WTC11 (cell line): ENCODE data around the gene CCDC190. TPM values are rescaled to one million over a fixed set of nuclear protein-coding genes. Genes with fewer than 3 reads are reported as not detected.

Experiments
- ATAC-seq: fragments of 200-7000 bp; cut with Tn5 transposase; 2 replicates; pipeline ENCODE4 v1.10.0; 2021; ENCODE audit warnings: mild to moderate bottlenecking, moderate library complexity
- CTCF ChIA-PET: fragments of 300-600 bp; sonication (Branson Sonifier 250); formaldehyde crosslinking; loops from one replicate; lab custom pipeline; 2021; ENCODE audit warnings: antibody characterized with exemption; lab: Charles Lee
- POLR2A ChIA-PET: fragments of 350-600 bp; sonication (Branson Sonifier 250); formaldehyde crosslinking; loops from one replicate; lab custom pipeline; 2021; ENCODE audit warnings: antibody characterized with exemption; lab: Charles Lee
- DNase-seq: peaks from one replicate; pipeline ENCODE4 v3.0.0; 2021; ENCODE audit warnings: low spot score
- H3K27ac Mint-ChIP-seq: 2 replicates; pipeline ENCODE4 v1.8.0; 2021; ENCODE audit warnings: mixed read lengths
- H3K27me3 Mint-ChIP-seq: 2 replicates; pipeline ENCODE4 v1.8.0; 2021; ENCODE audit warnings: low read depth, mild to moderate bottlenecking, moderate library complexity, mixed read lengths
- H3K36me3 Mint-ChIP-seq: 2 replicates; pipeline ENCODE4 v1.8.0; 2021; ENCODE audit warnings: mixed read lengths
- H3K4me1 Mint-ChIP-seq: 2 replicates; pipeline ENCODE4 v1.8.0; 2022; ENCODE audit warnings: mixed read lengths
- H3K4me3 Mint-ChIP-seq: 2 replicates; pipeline ENCODE4 v1.8.0; 2021; ENCODE audit warnings: mild to moderate bottlenecking, moderate library complexity, mixed read lengths
- H3K9me3 Mint-ChIP-seq: 2 replicates; pipeline ENCODE4 v1.8.0; 2021; ENCODE audit warnings: mixed read lengths
- AFF4 ChIP-seq: sonication (generic); formaldehyde crosslinking; IDR thresholded peaks from 2 replicates; pipeline ENCODE4 v1.8.1; 2023; ENCODE audit warnings: mild to moderate bottlenecking, missing genetic modification reagents, borderline replicate concordance
- ARID4B ChIP-seq: sonication (generic); formaldehyde crosslinking; IDR thresholded peaks from 2 replicates; pipeline ENCODE4 v1.8.0; 2023; ENCODE audit warnings: missing genetic modification reagents, mild to moderate bottlenecking, borderline replicate concordance
- ATF3 ChIP-seq: sonication (generic); formaldehyde crosslinking; conservative IDR thresholded peaks from 2 replicates; pipeline ENCODE4 v1.8.1; 2022; ENCODE audit warnings: mild to moderate bottlenecking, missing genetic modification reagents
- ETV6 ChIP-seq: sonication (generic); formaldehyde crosslinking; IDR thresholded peaks from 2 replicates; pipeline ENCODE4 v1.8.1; 2022; ENCODE audit warnings: mild to moderate bottlenecking, missing genetic modification reagents
- FOXJ3 ChIP-seq: sonication (generic); formaldehyde crosslinking; IDR thresholded peaks from 2 replicates; pipeline ENCODE4 v1.9.0; 2021; ENCODE audit warnings: missing genetic modification reagents, mild to moderate bottlenecking, borderline replicate concordance
- GABPB1 ChIP-seq: sonication (generic); formaldehyde crosslinking; IDR thresholded peaks from 2 replicates; pipeline ENCODE4 v1.8.1; 2023; ENCODE audit warnings: mild to moderate bottlenecking, missing genetic modification reagents
- MLX ChIP-seq: sonication (generic); formaldehyde crosslinking; IDR thresholded peaks from 2 replicates; pipeline ENCODE4 v1.8.1; 2023; ENCODE audit warnings: mild to moderate bottlenecking, missing genetic modification reagents, moderate library complexity
- NFE2L1 ChIP-seq: sonication (generic); formaldehyde crosslinking; IDR thresholded peaks from 2 replicates; pipeline ENCODE4 v1.8.1; 2023; ENCODE audit warnings: missing genetic modification reagents
- OVOL2 ChIP-seq: fragments of 250-450 bp; sonication (Bioruptor Pico); IDR thresholded peaks from 2 replicates; pipeline ENCODE4 v1.9.0; 2021; ENCODE audit warnings: mild to moderate bottlenecking, borderline replicate concordance
- TEAD1 ChIP-seq: sonication (generic); formaldehyde crosslinking; IDR thresholded peaks from 2 replicates; pipeline ENCODE4 v1.8.0; 2022; ENCODE audit warnings: mild to moderate bottlenecking, missing genetic modification reagents
- ZBTB43 ChIP-seq: sonication (generic); formaldehyde crosslinking; IDR thresholded peaks from 2 replicates; pipeline ENCODE4 v1.8.1; 2023; ENCODE audit warnings: mild to moderate bottlenecking, missing genetic modification reagents
- ZNF138 ChIP-seq: sonication (generic); formaldehyde crosslinking; conservative IDR thresholded peaks from 2 replicates; pipeline ENCODE4 v1.8.1; 2022; ENCODE audit warnings: mild to moderate bottlenecking, moderate library complexity, missing genetic modification reagents
- total RNA-seq: library from RNA; stranded (reverse); gene quantifications from 3 replicates; pipeline ENCODE4 v1.2.3, GENCODE V29; 2021

Gene CCDC190
- total RNA-seq, 1 experiment from 2014 or later: not detected

- Mint-ChIP-seq H3K36me3 (no peaks in the 10 kb centered on the region), H3K4me3 (no peak overlapping the region), H3K4me1 (peaks cover 8% of the 10 kb centered on the region; the same call in 1 of the 2 replicates), H3K9me3 (peaks cover under 1% of the 10 kb centered on the region), H3K27ac (no peak overlapping the region), H3K27me3 (no peaks in the 10 kb centered on the region)
- ChIA-PET POLR2A (no interaction called here), CTCF (interaction anchor here (1.3 to 2.0 kb wide), 2 partner anchors 27 to 164 kb away, joined by 4 to 5 read pairs; partner anchors contain the start of gene RGS4)
- DNase-seq (no peak), ATAC-seq (peak; percentile 26; the same call in 1 of the 2 replicates)
- TF ChIP-seq TEAD1 (no peak), ARID4B (CRISPR knock-in tag) (no peak), ATF3 (CRISPR knock-in tag) (no peak), ETV6 (no peak), ZNF138 (CRISPR knock-in tag) (no peak), NFE2L1 (CRISPR knock-in tag) (no peak), FOXJ3 (CRISPR knock-in tag) (no peak), GABPB1 (CRISPR knock-in tag) (no peak), AFF4 (CRISPR knock-in tag) (no peak), MLX (no peak), OVOL2 (CRISPR knock-in tag) (no peak)
Measured at GRCh38 chr1:162905174-162906158, 44.5 kb upstream of the CCDC190 start.

- no peaks in the 10 kb centered on the region for H3K27me3 Mint-ChIP-seq
- ChIA-PET POLR2A (no interaction called here), CTCF (interaction anchor here (1.3 to 2.0 kb wide), 2 partner anchors 26 to 165 kb away, joined by 4 to 5 read pairs; partner anchors contain the start of gene RGS4)
- H3K9me3 Mint-ChIP-seq: no peaks in the 10 kb centered on the region
- ATAC-seq (no peak), DNase-seq (no peak)
- no peak overlapping the region for H3K4me3 Mint-ChIP-seq
- TF ChIP-seq ZBTB43 (CRISPR knock-in tag) (no peak), ETV6 (no peak)
- no peaks in the 10 kb centered on the region for H3K36me3 Mint-ChIP-seq
- H3K27ac Mint-ChIP-seq: no peak overlapping the region
- peaks cover 8% of the 10 kb centered on the region; the same call in 1 of the 2 replicates for H3K4me1 Mint-ChIP-seq
Measured at GRCh38 chr1:162904579-162904978, 43.6 kb upstream of the CCDC190 start.
